Naive thymus-derived CD8-positive, alpha-beta T cell (primary cell): ENCODE measurements around the gene HSPB1. TPM values are rescaled to one million over a fixed set of nuclear protein-coding genes. Genes with fewer than 3 reads are reported as not detected.
"Not testable (repeated sequence)": the region's sequence is repeated elsewhere in the genome, so short reads cannot be mapped to it uniquely, and the experiment has no call there.

ENCODE experiments used
- ATAC-seq, 2 donors: fragments of 150-1000 bp; cut with Tn5 transposase in 1 of 2; sonication (Bioruptor Pico), chemical (Tn5 transposase) in 1 of 2; 1 replicate in 1 of 2; 2 replicates in 1 of 2; pipeline ENCODE4 v1.10.0; 2021; ENCODE audit warnings: mild to moderate bottlenecking in 2 of 2, moderate library complexity in 2 of 2
- POLR2A ChIA-PET: fragments of 350-600 bp; sonication (Branson Sonifier 250); formaldehyde crosslinking; loops from one replicate; lab custom pipeline; 2021; ENCODE audit warnings: antibody characterized with exemption; lab: Charles Lee
- DNase-seq, 10 donors: peaks; one replicate each; pipeline versions ENCODE4 v3.0.0 to v3.0.0-alpha.2; 2020 to 2022
- H3K27ac Mint-ChIP-seq, 10 donors: one replicate each; pipeline ENCODE4 v1.8.0; 2020 to 2022; ENCODE audit warnings: mild to moderate bottlenecking in 10 of 10, mixed read lengths in 10 of 10, moderate library complexity in 4 of 10, inconsistent platforms in 1 of 10
- H3K27me3 Mint-ChIP-seq, 5 donors: one replicate each; pipeline ENCODE4 v1.8.0; 2021 to 2022; ENCODE audit warnings: mixed read lengths in 5 of 5
- H3K36me3 Mint-ChIP-seq, 3 donors: one replicate each; pipeline ENCODE4 v1.8.0; 2020 to 2022; ENCODE audit warnings: mixed read lengths in 3 of 3, mild to moderate bottlenecking in 2 of 3, inconsistent platforms in 1 of 3
- H3K4me1 Mint-ChIP-seq, 4 donors: one replicate each; pipeline ENCODE4 v1.8.0; 2021 to 2022; ENCODE audit warnings: mixed read lengths in 4 of 4
- H3K4me3 Mint-ChIP-seq, 10 donors: one replicate each; pipeline ENCODE4 v1.8.0; 2020 to 2022; ENCODE audit warnings: mild to moderate bottlenecking in 10 of 10, mixed read lengths in 10 of 10, moderate library complexity in 6 of 10, inconsistent platforms in 1 of 10
- H3K9me3 Mint-ChIP-seq, 9 donors: one replicate each; pipeline ENCODE4 v1.8.0; 2020 to 2022; ENCODE audit warnings: mixed read lengths in 9 of 9, mild to moderate bottlenecking in 3 of 9, inconsistent platforms in 1 of 9, moderate library complexity in 1 of 9
- polyA plus RNA-seq, 3 donors: library from polyadenylated mRNA; unstranded; fragments of 300-500 nt; fragmentation: Illumina TruSeq; gene quantifications; one replicate each; pipeline ENCODE4 v1.2.3, GENCODE V29; 2021
- total RNA-seq, 8 experiments: library from RNA in 2 of 8; stranded (reverse) in 2 of 8; gene quantifications; one replicate each; pipeline ENCODE4 v1.2.3 and lab custom pipeline; 2021 to 2026

Gene HSPB1
- total and polyA plus RNA-seq, 5 experiments from 2014 or later = 48.5 to 128 (median 96.4) TPM

GRCh38 chr7:76330261-76330660 lies 27.8 kb downstream of the HSPB1 start:
- Mint-ChIP-seq H3K27ac (peak overlapping the region in 4 of 10 donors; percentile 18 to 49 (median 34)), H3K9me3 (no peaks in the 10 kb centered on the region), H3K4me1 (peaks cover 31 to 56% (median 47%) of the 10 kb centered on the region in 4 donors), H3K4me3 (no peak overlapping the region), H3K36me3 (peaks cover 4 to 59% (median 15%) of the 10 kb centered on the region in 3 donors), H3K27me3 (no peaks in the 10 kb centered on the region)
- POLR2A ChIA-PET = no interaction called here
- no peak for DNase-seq
- ATAC-seq = no peak

GRCh38 chr7:76330673-76331072 lies 28.2 kb downstream of the HSPB1 start:
- Mint-ChIP-seq H3K27me3 (no peaks in the 10 kb centered on the region), H3K27ac (peak overlapping the region in 2 of 10 donors; percentile 19 to 48), H3K4me3 (no peak overlapping the region), H3K4me1 (peaks cover 31 to 58% (median 49%) of the 10 kb centered on the region in 4 donors), H3K9me3 (no peaks in the 10 kb centered on the region), H3K36me3 (peaks cover 4 to 60% (median 15%) of the 10 kb centered on the region in 3 donors)
- DNase-seq = no peak
- no peak for ATAC-seq
- POLR2A ChIA-PET = no interaction called here

- POLR2A ChIA-PET = no interaction called here
- DNase-seq = no peak
- H3K4me3 Mint-ChIP-seq = no peak overlapping the region
- H3K27me3 Mint-ChIP-seq = no peaks in the 10 kb centered on the region
- peaks cover 33 to 63% (median 56%) of the 10 kb centered on the region in 4 donors for H3K4me1 Mint-ChIP-seq
- H3K36me3 Mint-ChIP-seq = peaks cover 0 to 60% (median 13%) of the 10 kb centered on the region in 3 donors
- ATAC-seq = no peak
- H3K27ac Mint-ChIP-seq = peak overlapping the region in 5 of 10 donors; percentile 10 to 65 (median 22)
- H3K9me3 Mint-ChIP-seq = no peaks in the 10 kb centered on the region
These were observed 29.6 kb downstream of the HSPB1 start for GRCh38 chr7:76332078-76332477.

GRCh38 chr7:76333511-76334101 lies 31.1 kb downstream of the HSPB1 start:
- no peaks in the 10 kb centered on the region for H3K9me3 Mint-ChIP-seq
- POLR2A ChIA-PET = interaction anchor here (0.6 to 1.1 kb wide), 2 partner anchors 16 to 121 kb away, joined by 4 to 5 read pairs; no protein-coding TSS in a partner anchor
- no peak for ATAC-seq
- peaks cover 30 to 66% (median 57%) of the 10 kb centered on the region in 4 donors for H3K4me1 Mint-ChIP-seq
- no peak for DNase-seq
- H3K27me3 Mint-ChIP-seq = no peaks in the 10 kb centered on the region
- no peak overlapping the region for H3K4me3 Mint-ChIP-seq
- peak overlapping the region in 6 of 10 donors; percentile 5 to 40 (median 14) for H3K27ac Mint-ChIP-seq
- H3K36me3 Mint-ChIP-seq = peaks cover 0 to 59% (median 12%) of the 10 kb centered on the region in 3 donors

GRCh38 chr7:76334320-76334967 lies 32.0 kb downstream of the HSPB1 start:
- H3K36me3 Mint-ChIP-seq = peaks cover 0 to 52% (median 9%) of the 10 kb centered on the region in 3 donors
- H3K27me3 Mint-ChIP-seq = no peaks in the 10 kb centered on the region
- DNase-seq = no peak
- peak overlapping the region in 2 of 10 donors; percentile 5 to 78 for H3K27ac Mint-ChIP-seq
- ATAC-seq = no peak
- POLR2A ChIA-PET = no interaction called here
- H3K9me3 Mint-ChIP-seq = no peaks in the 10 kb centered on the region
- H3K4me3 Mint-ChIP-seq = no peak overlapping the region
- H3K4me1 Mint-ChIP-seq = peaks cover 24 to 65% (median 54%) of the 10 kb centered on the region in 4 donors

GRCh38 chr7:76335417-76335816 lies 32.9 kb downstream of the HSPB1 start:
- ATAC-seq, POLR2A ChIA-PET, H3K4me3 Mint-ChIP-seq, H3K9me3 Mint-ChIP-seq, DNase-seq, H3K27me3 Mint-ChIP-seq: not testable (repeated sequence)
- H3K36me3 Mint-ChIP-seq = peaks cover 0 to 52% (median 7%) of the 10 kb centered on the region in 3 donors
- peak overlapping the region in 1 of 10 donors; percentile 25 for H3K27ac Mint-ChIP-seq
- peaks cover 19 to 66% (median 54%) of the 10 kb centered on the region in 4 donors for H3K4me1 Mint-ChIP-seq

GRCh38 chr7:76336094-76336493 lies 33.6 kb downstream of the HSPB1 start:
- DNase-seq = no peak
- H3K27me3 Mint-ChIP-seq = no peaks in the 10 kb centered on the region
- peaks cover 0 to 51% (median 7%) of the 10 kb centered on the region in 3 donors for H3K36me3 Mint-ChIP-seq
- no peak for ATAC-seq
- peak overlapping the region in 5 of 10 donors; percentile 1 to 55 (median 20) for H3K27ac Mint-ChIP-seq
- H3K9me3 Mint-ChIP-seq = no peaks in the 10 kb centered on the region
- H3K4me3 Mint-ChIP-seq = no peak overlapping the region
- POLR2A ChIA-PET = interaction anchor here (0.7 kb wide), 1 partner anchor 270 kb away, joined by 8 read pairs; no protein-coding TSS in a partner anchor
- H3K4me1 Mint-ChIP-seq = peaks cover 20 to 69% (median 55%) of the 10 kb centered on the region in 4 donors

GRCh38 chr7:76337147-76337546 lies 34.7 kb downstream of the HSPB1 start:
- DNase-seq (no peak), ATAC-seq (no peak)
- Mint-ChIP-seq H3K4me1 (peaks cover 20 to 70% (median 58%) of the 10 kb centered on the region in 4 donors), H3K9me3 (no peaks in the 10 kb centered on the region), H3K36me3 (peaks cover 0 to 52% (median 7%) of the 10 kb centered on the region in 3 donors), H3K27ac (peak overlapping the region in 5 of 10 donors; percentile 11 to 87 (median 59)), H3K27me3 (no peaks in the 10 kb centered on the region), H3K4me3 (no peak overlapping the region)
- POLR2A ChIA-PET = no interaction called here

GRCh38 chr7:76338298-76339084 lies 36.0 kb downstream of the HSPB1 start:
- Mint-ChIP-seq H3K27ac (no peak overlapping the region), H3K4me1 (peaks cover 23 to 73% (median 61%) of the 10 kb centered on the region in 4 donors), H3K27me3 (no peaks in the 10 kb centered on the region), H3K9me3 (no peaks in the 10 kb centered on the region), H3K4me3 (no peak overlapping the region), H3K36me3 (peaks cover 0 to 58% (median 7%) of the 10 kb centered on the region in 3 donors)
- DNase-seq (no peak), ATAC-seq (no peak)
- POLR2A ChIA-PET = interaction anchor here (0.6 kb wide), 1 partner anchor 23 kb away, joined by 3 read pairs; no protein-coding TSS in a partner anchor

- peaks cover 28 to 79% (median 65%) of the 10 kb centered on the region in 4 donors for H3K4me1 Mint-ChIP-seq
- no peak overlapping the region for H3K4me3 Mint-ChIP-seq
- H3K27me3 Mint-ChIP-seq = no peaks in the 10 kb centered on the region
- H3K27ac Mint-ChIP-seq = peak overlapping the region in 2 of 10 donors; percentile 47 to 48
- peaks cover 0 to 71% (median 15%) of the 10 kb centered on the region in 3 donors for H3K36me3 Mint-ChIP-seq
- H3K9me3 Mint-ChIP-seq = no peaks in the 10 kb centered on the region
- ATAC-seq = no peak
- POLR2A ChIA-PET = no interaction called here
- no peak for DNase-seq
These were observed 38.2 kb downstream of the HSPB1 start for GRCh38 chr7:76340617-76341131.

- POLR2A ChIA-PET = no interaction called here
- H3K27me3 Mint-ChIP-seq = no peaks in the 10 kb centered on the region
- no peak for ATAC-seq
- H3K4me1 Mint-ChIP-seq = peaks cover 37 to 82% (median 72%) of the 10 kb centered on the region in 4 donors
- H3K36me3 Mint-ChIP-seq = peaks cover 4 to 75% (median 18%) of the 10 kb centered on the region in 3 donors
- no peaks in the 10 kb centered on the region for H3K9me3 Mint-ChIP-seq
- H3K4me3 Mint-ChIP-seq = no peak overlapping the region
- DNase-seq = no peak
- peak overlapping the region in 1 of 10 donors; percentile 40 for H3K27ac Mint-ChIP-seq
These were observed 39.7 kb downstream of the HSPB1 start for GRCh38 chr7:76342222-76342621.

- H3K36me3 Mint-ChIP-seq = peaks cover 4 to 76% (median 19%) of the 10 kb centered on the region in 3 donors
- DNase-seq (no peak), ATAC-seq (no peak)
- H3K4me3 Mint-ChIP-seq = peak overlapping the region in 1 of 10 donors; percentile 48
- H3K9me3 Mint-ChIP-seq = no peaks in the 10 kb centered on the region
- POLR2A ChIA-PET = no interaction called here
- H3K27ac Mint-ChIP-seq = no peak overlapping the region
- H3K27me3 Mint-ChIP-seq = no peaks in the 10 kb centered on the region
- peaks cover 41 to 83% (median 73%) of the 10 kb centered on the region in 4 donors for H3K4me1 Mint-ChIP-seq
These were observed 40.9 kb downstream of the HSPB1 start for GRCh38 chr7:76343294-76343930.
